ENCODE results near the gene ENTREP3. TPM values are rescaled to one million over a fixed set of nuclear protein-coding genes. Genes with fewer than 3 reads are reported as not detected.
A peak's percentile ranks its signal among the peaks of the same experiment; 100 is the strongest.

Gene ENTREP3
- total RNA-seq, 2 donors from 2014 or later: 22.0 to 34.2 TPM

GRCh38 chr1:155285063-155285462, 29.8 kb upstream of the ENTREP3 start:
- no peak for DNase-seq
- no peak for TF ChIP-seq CTCF (IDR thresholded peaks at IDR 0.05)
- H3K4me1 ChIP-seq: no peaks in the 10 kb centered on the region
- no peaks in the 10 kb centered on the region for H3K27me3 ChIP-seq
- intact Hi-C loops (cut with DNase I): no loop called here
- no peaks in the 10 kb centered on the region for H3K36me3 ChIP-seq
- no peaks in the 10 kb centered on the region for H3K9me3 ChIP-seq
- no peak overlapping the region for H3K27ac ChIP-seq
- no peak overlapping the region for H3K4me3 ChIP-seq
- no peak overlapping the region for H3K9ac ChIP-seq (ENCODE audit: low read depth in 2 of 2, low read length in 2 of 2)

GRCh38 chr1:155284476-155284875, 29.2 kb upstream of the ENTREP3 start:
- Histone ChIP-seq H3K9ac (ENCODE audit: low read depth in 2 of 2, low read length in 2 of 2) (no peak overlapping the region), H3K4me3 (no peak overlapping the region), H3K27me3 (no peaks in the 10 kb centered on the region), H3K27ac (no peak overlapping the region), H3K36me3 (no peaks in the 10 kb centered on the region), H3K4me1 (no peaks in the 10 kb centered on the region), H3K9me3 (no peaks in the 10 kb centered on the region)
- no peak for TF ChIP-seq CTCF (IDR thresholded peaks at IDR 0.05)
- DNase-seq: no peak
- intact Hi-C loops (cut with DNase I): no loop called here

GRCh38 chr1:155282488-155283091, 27.3 kb upstream of the ENTREP3 start:
- H3K27ac ChIP-seq: no peak overlapping the region
- TF ChIP-seq CTCF (IDR thresholded peaks at IDR 0.05): no peak
- H3K4me1 ChIP-seq: no peaks in the 10 kb centered on the region
- no peaks in the 10 kb centered on the region for H3K36me3 ChIP-seq
- H3K9me3 ChIP-seq: no peaks in the 10 kb centered on the region
- intact Hi-C loops (cut with DNase I): no loop called here
- H3K27me3 ChIP-seq: no peaks in the 10 kb centered on the region
- DNase-seq: no peak
- no peak overlapping the region for H3K4me3 ChIP-seq
- no peak overlapping the region for H3K9ac ChIP-seq (ENCODE audit: low read depth in 2 of 2, low read length in 2 of 2)

GRCh38 chr1:155279268-155279667, 24.0 kb upstream of the ENTREP3 start:
- no peaks in the 10 kb centered on the region for H3K27me3 ChIP-seq
- no peaks in the 10 kb centered on the region for H3K4me1 ChIP-seq
- no peak overlapping the region for H3K9ac ChIP-seq (ENCODE audit: low read depth in 2 of 2, low read length in 2 of 2)
- no peaks in the 10 kb centered on the region for H3K9me3 ChIP-seq
- no peak overlapping the region for H3K27ac ChIP-seq
- TF ChIP-seq CTCF (IDR thresholded peaks at IDR 0.05): no peak
- H3K4me3 ChIP-seq: no peak overlapping the region
- intact Hi-C loops (cut with DNase I): loop anchor here (5.0 kb wide), 1 partner anchor 43 kb away; the partner anchor contains the start of gene RUSC1
- no peak for DNase-seq
- no peaks in the 10 kb centered on the region for H3K36me3 ChIP-seq

- Histone ChIP-seq H3K36me3 (no peaks in the 10 kb centered on the region), H3K27me3 (no peaks in the 10 kb centered on the region), H3K27ac (no peak overlapping the region), H3K9ac (ENCODE audit: low read depth in 2 of 2, low read length in 2 of 2) (peak overlapping the region in 1 of 2 donors; percentile 77), H3K9me3 (no peaks in the 10 kb centered on the region), H3K4me3 (peak overlapping the region; percentile 81), H3K4me1 (no peaks in the 10 kb centered on the region)
- DNase-seq: no peak
- no peak for TF ChIP-seq CTCF (IDR thresholded peaks at IDR 0.05)
- intact Hi-C loops (cut with DNase I): loop anchor here (5.0 kb wide), 1 partner anchor 44 kb away; the partner anchor contains the start of gene RUSC1
Observed at GRCh38 chr1:155278689-155279160, 23.4 kb upstream of the ENTREP3 start.
